CD4-positive, alpha-beta T cell treated with Interleukin-21 for 1 hour (primary cell): ENCODE results near the gene GTPBP8.
"Not testable (repeated sequence)": the region's sequence is repeated elsewhere in the genome, so short reads cannot be mapped to it uniquely, and the experiment has no call there.

ENCODE experiments used
- DNase-seq: peaks from one replicate; pipeline ENCODE4 v3.0.0-alpha.2; 2020

GTPBP8 gene

GRCh38 chr3:113002037-113002436 lies 11.3 kb downstream of the GTPBP8 start:
- DNase-seq, result no peak

- DNase-seq, result peak; percentile 51
Measured at GRCh38 chr3:113002679-113003078, 11.9 kb downstream of the GTPBP8 start.

- peak; percentile 67 for DNase-seq
Measured at GRCh38 chr3:113005611-113006010, 14.8 kb downstream of the GTPBP8 start.

- DNase-seq, result peak; percentile 41
Measured at GRCh38 chr3:113006359-113007056, 15.7 kb downstream of the GTPBP8 start.

GRCh38 chr3:113008117-113008516 lies 17.3 kb downstream of the GTPBP8 start:
- DNase-seq, result no peak

GRCh38 chr3:113013593-113013992 lies 22.8 kb downstream of the GTPBP8 start:
- DNase-seq, result no peak

GRCh38 chr3:113018536-113019181 lies 27.9 kb downstream of the GTPBP8 start:
- peak; percentile 34 for DNase-seq

GRCh38 chr3:113019182-113020137 lies 28.7 kb downstream of the GTPBP8 start:
- DNase-seq, result peak; percentile 87

- DNase-seq, result no peak
Measured at GRCh38 chr3:113021471-113021870, 30.7 kb downstream of the GTPBP8 start.

GRCh38 chr3:113034011-113034410 lies 43.2 kb downstream of the GTPBP8 start:
- DNase-seq, result no peak

- peak; percentile 64 for DNase-seq
Measured at GRCh38 chr3:113035387-113035982, 44.7 kb downstream of the GTPBP8 start.

- DNase-seq, result no peak
Measured at GRCh38 chr3:113038328-113038727, 47.5 kb downstream of the GTPBP8 start.

GRCh38 chr3:113039546-113039945 lies 48.8 kb downstream of the GTPBP8 start:
- DNase-seq, result no peak

GRCh38 chr3:113040231-113040630 lies 49.4 kb downstream of the GTPBP8 start:
- DNase-seq, result no peak

- no peak for DNase-seq
Measured at GRCh38 chr3:113043686-113044085, 52.9 kb downstream of the GTPBP8 start.

GRCh38 chr3:113046186-113046965 lies 55.6 kb downstream of the GTPBP8 start:
- not testable (repeated sequence) for DNase-seq

- peak; percentile 87 for DNase-seq
Measured at GRCh38 chr3:113051302-113051711, 60.5 kb downstream of the GTPBP8 start.
